Thoracic aorta (tissue), 2 donors: ENCODE data around the gene SLC1A7. TPM values are rescaled to one million over a fixed set of nuclear protein-coding genes. Genes with fewer than 3 reads are reported as not detected.

Experiments
- ATAC-seq: fragments of 150-250 bp; one replicate; pipeline ENCODE4 v1.8.0; 2017; ENCODE audit warnings: low read depth; ENCODE audit not compliant: insufficient number of reproducible peaks, low FRiP score
- DNase-seq: peaks from one replicate; pipeline ENCODE4 v3.0.0-alpha.2; 2020; ENCODE audit warnings: low spot score
- H3K27ac ChIP-seq, 2 donors: fragments of 200-600 bp; sonication (generic); 1 replicate in 1 of 2; 2 replicates in 1 of 2; pipeline ENCODE4 v1.5.1; 2016; ENCODE audit warnings: mild to moderate bottlenecking in 2 of 2, moderate library complexity in 2 of 2
- H3K27me3 ChIP-seq: fragments of 200-600 bp; sonication (generic); replicated peaks from 2 replicates; pipeline ENCODE4 v1.6.0; 2016; ENCODE audit warnings: mild to moderate bottlenecking; ENCODE audit not compliant: insufficient read depth
- H3K36me3 ChIP-seq: fragments of 200-600 bp; sonication (generic); one replicate; pipeline ENCODE4 v1.5.1; 2016
- H3K4me1 ChIP-seq, 2 donors: fragments of 200-600 bp; sonication (generic); 1 replicate in 1 of 2; 2 replicates in 1 of 2; pipeline versions ENCODE4 v1.5.1 to v1.6.0; 2016; ENCODE audit warnings: low read depth in 2 of 2, mild to moderate bottlenecking in 1 of 2; ENCODE audit not compliant: control insufficient read depth in 1 of 2
- H3K4me3 ChIP-seq: fragments of 200-600 bp; sonication (generic); 2 replicates; pipeline ENCODE4 v1.5.1; 2016; ENCODE audit warnings: mild to moderate bottlenecking
- H3K9me3 ChIP-seq: fragments of 200-600 bp; sonication (generic); 2 replicates; pipeline ENCODE4 v1.5.1; 2016
- CTCF ChIP-seq: fragments of 200-600 bp; sonication (generic); IDR thresholded peaks from one replicate; pipeline ENCODE4 v1.5.1; 2019; ENCODE audit warnings: antibody characterized with exemption
- total RNA-seq, 2 donors: library from RNA; depleted of rRNA; stranded (reverse); fragments of >200 nt; gene quantifications; one replicate each; pipeline versions ENCODE4 v1.1.0 to v1.2.3, GENCODE V29; 2016

Gene SLC1A7
- total RNA-seq, 2 donors from 2014 or later = 0.42 to 3.0 TPM

- H3K27ac ChIP-seq = no peak overlapping the region
- H3K4me1 ChIP-seq = peaks cover 20 to 44% of the 10 kb centered on the region in 2 donors
- H3K9me3 ChIP-seq = peaks cover 5% of the 10 kb centered on the region
- TF ChIP-seq CTCF = no peak
- no peaks in the 10 kb centered on the region for H3K27me3 ChIP-seq
- no peaks in the 10 kb centered on the region for H3K36me3 ChIP-seq
- DNase-seq = no peak
- H3K4me3 ChIP-seq = no peak overlapping the region
- no peak for ATAC-seq
Measured at GRCh38 chr1:53114090-53114489, 28.3 kb downstream of the SLC1A7 start.

- Histone ChIP-seq H3K4me1 (peaks cover 24 to 51% of the 10 kb centered on the region in 2 donors), H3K27me3 (no peaks in the 10 kb centered on the region), H3K27ac (peak overlapping the region in 1 of 2 donors; percentile 59), H3K9me3 (peaks cover 5% of the 10 kb centered on the region), H3K4me3 (no peak overlapping the region), H3K36me3 (no peaks in the 10 kb centered on the region)
- ATAC-seq (no peak), DNase-seq (no peak)
- no peak for TF ChIP-seq CTCF
Measured at GRCh38 chr1:53112861-53113260, 29.6 kb downstream of the SLC1A7 start.

GRCh38 chr1:53112271-53112774 is 30.1 kb downstream of the SLC1A7 start:
- no peaks in the 10 kb centered on the region for H3K36me3 ChIP-seq
- ATAC-seq (peak; percentile 52), DNase-seq (no peak)
- no peaks in the 10 kb centered on the region for H3K27me3 ChIP-seq
- H3K4me1 ChIP-seq = peaks cover 24 to 51% of the 10 kb centered on the region in 2 donors
- TF ChIP-seq CTCF = no peak
- peak overlapping the region in 1 of 2 donors; percentile 59 for H3K27ac ChIP-seq
- H3K9me3 ChIP-seq = peaks cover 5% of the 10 kb centered on the region
- no peak overlapping the region for H3K4me3 ChIP-seq

GRCh38 chr1:53111693-53112092 is 30.7 kb downstream of the SLC1A7 start:
- no peak for ATAC-seq
- Histone ChIP-seq H3K27me3 (no peaks in the 10 kb centered on the region), H3K9me3 (peaks cover 5% of the 10 kb centered on the region), H3K4me3 (no peak overlapping the region), H3K27ac (no peak overlapping the region), H3K4me1 (peaks cover 24 to 51% of the 10 kb centered on the region in 2 donors), H3K36me3 (no peaks in the 10 kb centered on the region)
- no peak for DNase-seq
- TF ChIP-seq CTCF = no peak

GRCh38 chr1:53111073-53111556 is 31.3 kb downstream of the SLC1A7 start:
- no peak for TF ChIP-seq CTCF
- Histone ChIP-seq H3K4me3 (no peak overlapping the region), H3K27ac (peak overlapping the region in 1 of 2 donors; percentile 74), H3K36me3 (no peaks in the 10 kb centered on the region), H3K27me3 (no peaks in the 10 kb centered on the region), H3K9me3 (peaks cover 5% of the 10 kb centered on the region), H3K4me1 (peaks cover 24 to 47% of the 10 kb centered on the region in 2 donors)
- no peak for ATAC-seq
- no peak for DNase-seq
